Measurements from ENCODE around the gene CHD9. TPM values are rescaled to one million over a fixed set of nuclear protein-coding genes. Genes with fewer than 3 reads are reported as not detected.

Gene CHD9
- total RNA-seq, 2 donors from 2014 or later = 56.3 to 62.6 TPM

DNA sequence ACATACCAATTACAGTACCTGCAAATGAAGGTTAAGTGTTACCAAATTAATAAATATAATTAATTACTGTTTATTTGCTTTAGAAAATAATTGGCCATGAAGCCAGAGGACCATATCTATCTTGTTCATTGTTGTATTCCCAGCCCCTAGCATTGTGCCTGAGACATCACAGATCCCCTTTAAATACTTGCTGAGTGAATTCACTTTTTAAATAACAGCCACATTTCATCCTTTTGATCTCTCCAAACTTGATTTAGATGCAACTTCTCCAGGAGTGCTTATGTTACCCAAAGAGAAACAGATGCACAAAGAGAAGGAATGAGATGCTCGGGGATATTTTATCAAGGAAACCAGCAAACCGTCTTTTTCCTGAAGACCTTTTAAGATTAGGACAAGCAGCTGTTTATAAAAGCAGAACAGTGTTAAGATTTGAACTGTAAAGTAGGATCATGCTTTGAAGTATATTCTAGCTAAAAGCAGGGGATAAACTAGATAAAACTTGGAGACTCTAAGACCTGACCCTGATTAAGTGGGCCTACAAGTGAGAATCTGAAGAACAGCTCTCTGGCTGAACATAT lies 66.3 kb downstream of the CHD9 start:
- Histone ChIP-seq H3K9me3 (no peaks in the 10 kb centered on the region), H3K4me1 (replicated peaks) (no peaks in the 10 kb centered on the region), H3K36me3 (no peaks in the 10 kb centered on the region), H3K4me3 (no peak overlapping the region), H3K27me3 (replicated peaks; ENCODE audit: insufficient read depth) (no peaks in the 10 kb centered on the region), H3K27ac (no peak overlapping the region)
- no peak for DNase-seq (ENCODE audit: low spot score)
- intact Hi-C loops (cut with DNase I) = no loop called here
- 56% methylated on average over 2 of the region's 2 CpGs for WGBS
- TF ChIP-seq, protein P1, sequence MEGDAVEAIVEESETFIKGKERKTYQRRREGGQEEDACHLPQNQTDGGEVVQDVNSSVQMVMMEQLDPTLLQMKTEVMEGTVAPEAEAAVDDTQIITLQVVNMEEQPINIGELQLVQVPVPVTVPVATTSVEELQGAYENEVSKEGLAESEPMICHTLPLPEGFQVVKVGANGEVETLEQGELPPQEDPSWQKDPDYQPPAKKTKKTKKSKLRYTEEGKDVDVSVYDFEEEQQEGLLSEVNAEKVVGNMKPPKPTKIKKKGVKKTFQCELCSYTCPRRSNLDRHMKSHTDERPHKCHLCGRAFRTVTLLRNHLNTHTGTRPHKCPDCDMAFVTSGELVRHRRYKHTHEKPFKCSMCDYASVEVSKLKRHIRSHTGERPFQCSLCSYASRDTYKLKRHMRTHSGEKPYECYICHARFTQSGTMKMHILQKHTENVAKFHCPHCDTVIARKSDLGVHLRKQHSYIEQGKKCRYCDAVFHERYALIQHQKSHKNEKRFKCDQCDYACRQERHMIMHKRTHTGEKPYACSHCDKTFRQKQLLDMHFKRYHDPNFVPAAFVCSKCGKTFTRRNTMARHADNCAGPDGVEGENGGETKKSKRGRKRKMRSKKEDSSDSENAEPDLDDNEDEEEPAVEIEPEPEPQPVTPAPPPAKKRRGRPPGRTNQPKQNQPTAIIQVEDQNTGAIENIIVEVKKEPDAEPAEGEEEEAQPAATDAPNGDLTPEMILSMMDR (IDR thresholded peaks at IDR 0.05) = no peak

DNA sequence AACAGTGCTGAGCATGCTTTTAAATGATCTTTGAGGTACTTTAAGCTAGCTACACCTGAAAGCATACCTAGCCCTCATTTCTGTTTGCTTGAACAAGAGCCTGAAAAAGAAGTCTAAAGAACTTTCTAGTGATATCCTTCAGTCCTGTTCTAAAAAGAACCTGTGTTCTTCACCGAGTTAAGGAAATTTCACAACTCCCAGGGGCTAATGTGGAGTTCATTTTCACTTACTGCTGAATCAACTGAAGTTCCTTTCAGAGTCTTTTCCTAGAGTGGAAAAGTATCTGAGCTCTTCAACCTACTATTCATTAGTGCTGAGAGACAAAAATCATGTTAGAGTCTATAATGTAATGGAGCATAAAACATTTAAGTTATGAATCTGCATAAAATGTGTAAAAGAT lies 66.9 kb downstream of the CHD9 start:
- Histone ChIP-seq H3K27ac (no peak overlapping the region), H3K27me3 (replicated peaks; ENCODE audit: insufficient read depth) (no peaks in the 10 kb centered on the region), H3K4me3 (no peak overlapping the region), H3K4me1 (replicated peaks) (no peaks in the 10 kb centered on the region), H3K36me3 (no peaks in the 10 kb centered on the region), H3K9me3 (no peaks in the 10 kb centered on the region)
- TF ChIP-seq POLR2A (IDR thresholded peaks at IDR 0.05) (no peak), POLR2AphosphoS5 (IDR thresholded peaks at IDR 0.05) (no peak)
- TF ChIP-seq, protein P1 (IDR thresholded peaks at IDR 0.05) = no peak
- intact Hi-C loops (cut with DNase I) = no loop called here
- DNase-seq (ENCODE audit: low spot score) = no peak
- 29% methylated on average over 1 of the region's 1 CpG for WGBS

DNA sequence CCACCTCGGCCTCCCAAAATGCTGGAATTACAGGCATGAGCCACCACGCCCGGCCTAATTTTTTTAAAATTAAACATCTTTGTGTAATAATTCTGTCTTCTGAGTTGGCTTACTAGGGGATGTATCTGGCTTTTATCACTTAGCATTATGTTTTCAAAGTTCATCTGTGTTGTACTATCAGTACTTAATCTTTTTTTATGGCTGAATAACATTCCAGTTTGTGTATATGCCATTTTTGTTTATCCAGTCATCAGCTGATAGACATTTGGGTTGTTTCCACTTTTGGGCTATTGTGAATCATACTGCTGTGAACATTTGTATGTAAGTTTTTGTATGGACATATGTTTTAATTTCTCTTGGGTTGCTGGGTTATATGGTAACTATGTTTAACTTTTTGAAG lies 69.0 kb downstream of the CHD9 start:
- intact Hi-C loops (cut with DNase I) = no loop called here
- TF ChIP-seq POLR2AphosphoS5 (IDR thresholded peaks at IDR 0.05) (no peak), POLR2A (IDR thresholded peaks at IDR 0.05) (no peak)
- TF ChIP-seq, protein P1 (IDR thresholded peaks at IDR 0.05) = no peak
- WGBS = 86% methylated on average over 3 of the region's 3 CpGs
- Histone ChIP-seq H3K4me3 (no peak overlapping the region), H3K36me3 (no peaks in the 10 kb centered on the region), H3K27me3 (replicated peaks; ENCODE audit: insufficient read depth) (no peaks in the 10 kb centered on the region), H3K9me3 (no peaks in the 10 kb centered on the region), H3K27ac (no peak overlapping the region), H3K4me1 (replicated peaks) (no peaks in the 10 kb centered on the region)
- DNase-seq (ENCODE audit: low spot score) = no peak

DNA sequence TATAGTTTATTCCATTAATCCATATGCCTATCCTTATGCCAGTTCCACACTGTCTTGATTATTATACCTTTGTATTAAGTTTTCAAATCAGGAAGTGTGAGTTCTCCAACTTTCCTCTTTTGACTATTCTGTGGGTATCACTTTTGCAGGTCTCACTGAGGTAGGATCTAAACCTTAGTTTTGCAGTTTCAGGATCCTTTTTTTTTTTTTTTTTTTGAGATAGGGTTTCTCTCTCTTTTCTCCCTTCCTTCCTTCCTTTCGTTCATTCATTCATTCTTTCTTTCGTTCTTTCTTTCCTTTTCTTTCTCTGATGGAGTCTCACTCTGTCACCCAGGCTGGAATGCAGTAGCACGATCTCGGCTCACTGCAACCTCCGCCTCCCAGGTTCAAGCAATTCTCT lies 71.6 kb downstream of the CHD9 start:
- no peak for TF ChIP-seq POLR2A (IDR thresholded peaks at IDR 0.05)
- TF ChIP-seq, protein P1 (IDR thresholded peaks at IDR 0.05) = no peak
- TF ChIP-seq POLR2AphosphoS5 (IDR thresholded peaks at IDR 0.05) = no peak
- WGBS = 96% methylated on average over 5 of the region's 5 CpGs
- no peak for DNase-seq (ENCODE audit: low spot score)
- Histone ChIP-seq H3K4me1 (replicated peaks) (no peaks in the 10 kb centered on the region), H3K27me3 (replicated peaks; ENCODE audit: insufficient read depth) (no peaks in the 10 kb centered on the region), H3K27ac (no peak overlapping the region), H3K4me3 (no peak overlapping the region), H3K36me3 (no peaks in the 10 kb centered on the region), H3K9me3 (no peaks in the 10 kb centered on the region)
- intact Hi-C loops (cut with DNase I) = no loop called here

Data from prostate gland (tissue), 2 donors.